ENCODE measurements around the gene LYPLAL1. TPM values are rescaled to one million over a fixed set of nuclear protein-coding genes. Genes with fewer than 3 reads are reported as not detected.

The LYPLAL1 gene
- 10 to 100 TPM; 32.1 to 49.4 (median 39.5) TPM for total RNA-seq

DNA sequence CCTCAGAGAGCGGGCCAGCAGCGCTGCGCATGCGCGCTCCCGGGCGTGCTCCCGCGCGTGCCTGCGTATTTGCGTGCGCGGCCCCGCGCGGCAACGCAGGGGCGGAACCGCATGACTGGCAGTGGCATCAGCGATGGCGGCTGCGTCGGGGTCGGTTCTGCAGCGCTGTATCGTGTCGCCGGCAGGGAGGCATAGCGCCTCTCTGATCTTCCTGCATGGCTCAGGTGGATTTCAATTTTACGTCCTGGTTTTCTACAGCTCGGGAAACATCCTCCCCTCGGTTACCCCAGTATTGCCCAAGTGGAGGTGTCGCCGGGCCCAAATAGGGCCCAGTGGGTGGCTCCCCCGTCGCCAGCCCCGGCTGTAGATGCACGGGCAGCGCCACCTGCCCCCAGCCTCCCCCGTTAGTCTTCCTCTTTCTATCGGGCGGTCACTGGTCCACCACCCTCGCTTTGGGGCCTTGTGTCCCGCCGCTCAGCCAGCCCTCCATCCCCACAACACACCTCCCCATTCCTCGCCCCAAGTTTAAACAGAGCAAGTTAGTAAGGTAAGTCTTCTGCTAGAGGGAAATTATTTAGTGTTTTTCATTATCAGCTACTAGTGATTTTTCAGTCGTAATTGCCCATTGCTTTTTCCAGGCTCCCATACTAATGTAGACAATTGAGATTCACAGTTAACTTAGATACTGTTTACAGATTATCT, at the start of gene LYPLAL1:
Gene LYPLAL1 (plus strand): TSS at position 121 of the 702 bp plus-strand sequence. CDS start 13 bp downstream, at position 134.
- Histone ChIP-seq H3K4me3 (replicated peaks in 1 of 3) (peak within 1 kb of the TSS; percentile 31 to 89 (median 65)), H3K36me3 (no peaks in the 10 kb centered on the region), H3K27ac (peak within 1 kb of the TSS; percentile 70 to 97 (median 95)), H3K9me3 (no peaks in the 10 kb centered on the region), H3K4me1 (peaks cover 30 to 40% of the 10 kb centered on the region in 2 donors), H3K27me3 (no peaks in the 10 kb centered on the region)
- TF ChIP-seq, protein P1, sequence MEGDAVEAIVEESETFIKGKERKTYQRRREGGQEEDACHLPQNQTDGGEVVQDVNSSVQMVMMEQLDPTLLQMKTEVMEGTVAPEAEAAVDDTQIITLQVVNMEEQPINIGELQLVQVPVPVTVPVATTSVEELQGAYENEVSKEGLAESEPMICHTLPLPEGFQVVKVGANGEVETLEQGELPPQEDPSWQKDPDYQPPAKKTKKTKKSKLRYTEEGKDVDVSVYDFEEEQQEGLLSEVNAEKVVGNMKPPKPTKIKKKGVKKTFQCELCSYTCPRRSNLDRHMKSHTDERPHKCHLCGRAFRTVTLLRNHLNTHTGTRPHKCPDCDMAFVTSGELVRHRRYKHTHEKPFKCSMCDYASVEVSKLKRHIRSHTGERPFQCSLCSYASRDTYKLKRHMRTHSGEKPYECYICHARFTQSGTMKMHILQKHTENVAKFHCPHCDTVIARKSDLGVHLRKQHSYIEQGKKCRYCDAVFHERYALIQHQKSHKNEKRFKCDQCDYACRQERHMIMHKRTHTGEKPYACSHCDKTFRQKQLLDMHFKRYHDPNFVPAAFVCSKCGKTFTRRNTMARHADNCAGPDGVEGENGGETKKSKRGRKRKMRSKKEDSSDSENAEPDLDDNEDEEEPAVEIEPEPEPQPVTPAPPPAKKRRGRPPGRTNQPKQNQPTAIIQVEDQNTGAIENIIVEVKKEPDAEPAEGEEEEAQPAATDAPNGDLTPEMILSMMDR (IDR thresholded peaks at IDR 0.05) = peak in 1 of 6 experiments; percentile 10
- TF ChIP-seq POLR2A (IDR thresholded peaks at IDR 0.05) = peak; percentile 85 to 97
- DNase-seq = peak; percentile 88 to 90
- 1 to 2% methylated on average over 37 to 41 of the region's 48 CpGs for WGBS, 2 donors
- intact Hi-C loops (cut with DNase I) = no loop called here

GRCh38 chr1:219124163-219124562, 49.5 kb upstream of the LYPLAL1 start:
- no peaks in the 10 kb centered on the region for H3K4me1 ChIP-seq
- TF ChIP-seq, protein P1 (IDR thresholded peaks at IDR 0.05) = no peak
- DNase-seq = no peak

GRCh38 chr1:219125342-219125741, 48.3 kb upstream of the LYPLAL1 start:
- Histone ChIP-seq H3K27me3 (no peaks in the 10 kb centered on the region), H3K4me3 (replicated peaks in 1 of 3) (no peak overlapping the region), H3K27ac (no peak overlapping the region), H3K9me3 (no peaks in the 10 kb centered on the region), H3K4me1 (no peaks in the 10 kb centered on the region), H3K36me3 (no peaks in the 10 kb centered on the region)
- 83 to 91% methylated on average over 4 of the region's 4 CpGs for WGBS, 2 donors
- intact Hi-C loops (cut with DNase I) = no loop called here
- TF ChIP-seq, protein P1 (IDR thresholded peaks at IDR 0.05) = no peak
- TF ChIP-seq POLR2A (IDR thresholded peaks at IDR 0.05) = no peak
- no peak for DNase-seq

More at GRCh38 chr1:219124163-219124562, 49.5 kb upstream of the LYPLAL1 start:
- H3K36me3 ChIP-seq = no peaks in the 10 kb centered on the region
- no peak overlapping the region for H3K27ac ChIP-seq
- no peaks in the 10 kb centered on the region for H3K27me3 ChIP-seq
- intact Hi-C loops (cut with DNase I) = no loop called here
- H3K4me3 ChIP-seq (replicated peaks in 1 of 3) = no peak overlapping the region
- H3K9me3 ChIP-seq = no peaks in the 10 kb centered on the region
- WGBS, 2 donors = 91 to 95% methylated on average over 5 of the region's 5 CpGs

DNA sequence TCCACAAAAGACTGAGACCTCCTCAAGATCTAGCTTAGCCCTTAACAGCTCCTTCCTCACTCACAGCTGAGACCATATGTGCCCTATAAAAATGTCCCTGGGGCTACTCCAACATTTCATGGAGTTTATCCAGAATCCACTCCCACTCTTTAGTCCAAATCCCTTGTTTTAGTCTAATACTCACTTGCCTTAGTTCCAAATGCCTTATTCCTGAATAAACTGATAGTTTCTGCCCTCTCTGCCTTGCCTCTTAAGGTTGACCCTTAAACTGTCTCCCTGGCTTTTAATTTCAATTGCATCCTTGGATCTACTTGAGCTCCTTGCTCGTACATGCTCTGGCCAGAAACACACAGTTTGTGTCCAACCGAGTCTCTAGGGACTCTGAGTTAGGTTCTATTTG, 47.3 kb upstream of the LYPLAL1 start:
- 73 to 75% methylated on average over 2 of the region's 2 CpGs for WGBS, 2 donors
- no peak for DNase-seq
- H3K27ac ChIP-seq = no peak overlapping the region
- H3K4me3 ChIP-seq (replicated peaks in 1 of 3) = no peak overlapping the region
- intact Hi-C loops (cut with DNase I) = no loop called here
- H3K36me3 ChIP-seq = no peaks in the 10 kb centered on the region
- H3K27me3 ChIP-seq = no peaks in the 10 kb centered on the region
- H3K9me3 ChIP-seq = no peaks in the 10 kb centered on the region
- TF ChIP-seq, protein P1 (IDR thresholded peaks at IDR 0.05) = no peak
- TF ChIP-seq POLR2A (IDR thresholded peaks at IDR 0.05) = no peak
- H3K4me1 ChIP-seq = no peaks in the 10 kb centered on the region

DNA sequence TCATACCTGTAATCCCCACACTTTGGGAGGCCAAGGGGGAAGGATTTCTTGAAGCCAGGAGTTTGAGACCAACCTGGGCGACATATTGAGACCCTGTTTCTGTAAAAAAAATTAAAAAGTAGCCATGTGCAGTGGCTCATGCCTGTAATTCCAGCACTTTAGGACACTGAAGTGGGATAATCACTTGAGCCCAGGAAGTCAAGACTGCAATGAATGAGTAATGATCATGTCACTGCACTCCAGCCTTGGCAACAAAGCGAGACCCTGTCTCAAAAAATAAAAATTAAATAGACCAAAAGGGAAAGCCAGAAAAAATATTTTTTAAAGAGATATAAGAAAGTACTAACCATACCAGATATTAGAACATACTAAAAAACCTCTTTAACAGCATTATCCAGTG, 44.7 kb upstream of the LYPLAL1 start:
- intact Hi-C loops (cut with DNase I) = no loop called here
- DNase-seq = no peak
- H3K27ac ChIP-seq = no peak overlapping the region
- H3K27me3 ChIP-seq = no peaks in the 10 kb centered on the region
- no peak for TF ChIP-seq POLR2A (IDR thresholded peaks at IDR 0.05)
- TF ChIP-seq, protein P1 (IDR thresholded peaks at IDR 0.05) = no peak
- H3K9me3 ChIP-seq = no peaks in the 10 kb centered on the region
- no peaks in the 10 kb centered on the region for H3K4me1 ChIP-seq
- WGBS, 2 donors = 90 to 97% methylated on average over 2 of the region's 2 CpGs
- no peak overlapping the region for H3K4me3 ChIP-seq (replicated peaks in 1 of 3)
- no peaks in the 10 kb centered on the region for H3K36me3 ChIP-seq

Measured in thyroid gland (tissue), 4 donors.